Measurements from ENCODE around the gene CFAP68. TPM values are rescaled to one million over a fixed set of nuclear protein-coding genes. Genes with fewer than 3 reads are reported as not detected.

Gene CFAP68
- total and polyA plus RNA-seq, 9 of the 15 experiments (the other 6 are each of a cell fraction or from before 2014, with no cell fraction given), result 22.8 to 72.3 (median 52.5) TPM

- no peak for TF ChIP-seq XRCC5 (IDR thresholded peaks at IDR 0.05; ENCODE audit: low read depth, low read length)
- TF ChIP-seq TSHZ1 (CRISPR knock-in tag; IDR thresholded peaks at IDR 0.05), result no peak
- peak; percentile 36; the same call in 1 of the 2 replicates for TF ChIP-seq TEAD4 (IDR thresholded peaks at IDR 0.05; ENCODE audit: low read length)
- TF ChIP-seq TEAD4 (CRISPR knock-in tag; IDR thresholded peaks at IDR 0.05; ENCODE audit: borderline replicate concordance), result no peak
- no peak for TF ChIP-seq ZBTB1 (CRISPR knock-in tag; IDR thresholded peaks at IDR 0.05; ENCODE audit: borderline replicate concordance, low read depth)
- no peak; the same call in 1 of the 2 replicates for TF ChIP-seq MIER1 (IDR thresholded peaks at IDR 0.05; ENCODE audit: low read depth)
- TF ChIP-seq SIRT6 (IDR thresholded peaks at IDR 0.05; ENCODE audit: low read depth, low read length), result no peak
- TF ChIP-seq ELK3 (CRISPR knock-in tag; IDR thresholded peaks at IDR 0.05), result no peak
- peak; percentile 59 for TF ChIP-seq GABPB1 (CRISPR knock-in tag; IDR thresholded peaks at IDR 0.05)
- TF ChIP-seq ZNF507 (tag; conservative IDR thresholded peaks at IDR 0.05), result no peak
- no peak for TF ChIP-seq HMG20B (CRISPR knock-in tag; IDR thresholded peaks at IDR 0.05)
- TF ChIP-seq ZNF584 (CRISPR knock-in tag; IDR thresholded peaks at IDR 0.05; ENCODE audit: low read depth), result no peak
- no peak for TF ChIP-seq NFE2L1 (tag; IDR thresholded peaks at IDR 0.05; ENCODE audit: borderline replicate concordance, low read depth)
- TF ChIP-seq BRCA1 (IDR thresholded peaks at IDR 0.05), result no peak
- TF ChIP-seq BRCA1 (CRISPR knock-in tag; IDR thresholded peaks at IDR 0.05), result no peak
- TF ChIP-seq L3MBTL2 (IDR thresholded peaks at IDR 0.05), result peak; percentile 88
- TF ChIP-seq CSDE1 (IDR thresholded peaks at IDR 0.05), result no peak
- 0 out of 2 replicates have a peak, but pooled peaks have one; percentile 26 for TF ChIP-seq ZNF75A (CRISPR knock-in tag; IDR thresholded peaks at IDR 0.05)
- peak; percentile 77; the same call in 1 of the 2 replicates for TF ChIP-seq NFRKB (IDR thresholded peaks at IDR 0.05; ENCODE audit: low read depth)
Measured at GRCh38 chr11:111926505-111927391, 47.4 kb downstream of the CFAP68 start (continued).
